NCI-H345 treated with DMSO at 0.1 percent for 48 hours (cell line): ENCODE data around the gene OR2S2.
A peak's percentile ranks its signal among the peaks of the same experiment; 100 is the strongest.

ENCODE experiments used
- DNase-seq: peaks from one replicate; lab custom pipeline; 2025; ENCODE audit not compliant: unreplicated experiment; lab: John Stamatoyannopoulos, UW

Gene OR2S2

GRCh38 chr9:35910613-35911359, 47.2 kb downstream of the OR2S2 start:
- no peak for DNase-seq

GRCh38 chr9:35909687-35910612, 48.0 kb downstream of the OR2S2 start:
- DNase-seq = no peak

GRCh38 chr9:35909274-35909673, 48.7 kb downstream of the OR2S2 start, which contains the start of gene SPAAR:
Gene SPAAR (plus strand): TSS chr9:35909490. CDS start chr9:35910464, 974 bp downstream.
- DNase-seq = no peak

GRCh38 chr9:35908504-35909125, 49.3 kb downstream of the OR2S2 start:
- DNase-seq = no peak

- DNase-seq = peak; percentile 52
Measured at GRCh38 chr9:35907711-35908503, 50.0 kb downstream of the OR2S2 start.
